ENCODE measurements around the gene ENG. TPM values are rescaled to one million over a fixed set of nuclear protein-coding genes. Genes with fewer than 3 reads are reported as not detected.
"Not testable (repeated sequence)": the region's sequence is repeated elsewhere in the genome, so short reads cannot be mapped to it uniquely, and the experiment has no call there.

ENG gene
- total RNA-seq, 4 donors from 2014 or later, result 14.0 to 256 (median 50.3) TPM

DNA sequence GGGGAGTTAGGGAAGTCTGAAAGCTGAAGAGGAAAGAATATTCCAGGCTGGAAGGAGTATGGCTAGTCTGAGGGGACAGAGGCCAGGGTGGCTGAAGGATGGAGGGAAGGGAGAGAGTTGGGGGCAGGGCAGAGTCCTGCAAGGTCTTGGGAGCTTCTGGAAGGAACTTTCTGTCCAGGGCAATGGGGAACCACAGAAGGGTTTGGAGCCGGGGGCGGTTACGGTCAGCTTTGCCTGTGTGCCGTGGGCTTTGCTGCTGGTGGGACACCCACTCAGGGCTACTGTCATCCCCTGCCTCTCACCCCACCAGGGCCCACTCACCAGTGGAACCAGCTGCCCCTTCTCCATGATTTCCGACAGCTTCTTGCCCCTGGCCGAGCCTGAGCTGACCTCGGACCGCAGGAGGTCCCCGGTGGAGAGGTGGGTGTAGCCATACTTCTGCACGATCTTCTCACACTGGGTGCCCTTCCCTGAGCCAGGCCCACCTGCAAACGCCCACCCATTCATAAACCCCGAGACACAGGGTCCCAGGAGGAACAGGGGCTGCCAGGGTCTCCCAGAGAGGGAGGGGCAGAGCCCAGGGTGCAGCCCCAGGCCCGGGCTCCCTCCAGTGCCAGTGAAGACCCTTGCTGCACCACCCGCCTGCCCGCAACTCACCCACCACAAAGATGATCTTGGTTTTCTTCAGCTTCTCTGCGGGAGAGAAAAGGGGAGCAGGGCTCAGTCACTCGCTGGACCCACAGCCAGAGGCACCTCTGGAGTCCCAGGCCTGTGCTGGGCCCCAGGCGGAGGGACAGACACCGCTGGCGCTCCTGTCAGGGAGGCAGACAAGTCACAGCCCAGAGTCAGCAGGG, 18.1 kb upstream of the ENG start:
- TF ChIP-seq, protein P1, sequence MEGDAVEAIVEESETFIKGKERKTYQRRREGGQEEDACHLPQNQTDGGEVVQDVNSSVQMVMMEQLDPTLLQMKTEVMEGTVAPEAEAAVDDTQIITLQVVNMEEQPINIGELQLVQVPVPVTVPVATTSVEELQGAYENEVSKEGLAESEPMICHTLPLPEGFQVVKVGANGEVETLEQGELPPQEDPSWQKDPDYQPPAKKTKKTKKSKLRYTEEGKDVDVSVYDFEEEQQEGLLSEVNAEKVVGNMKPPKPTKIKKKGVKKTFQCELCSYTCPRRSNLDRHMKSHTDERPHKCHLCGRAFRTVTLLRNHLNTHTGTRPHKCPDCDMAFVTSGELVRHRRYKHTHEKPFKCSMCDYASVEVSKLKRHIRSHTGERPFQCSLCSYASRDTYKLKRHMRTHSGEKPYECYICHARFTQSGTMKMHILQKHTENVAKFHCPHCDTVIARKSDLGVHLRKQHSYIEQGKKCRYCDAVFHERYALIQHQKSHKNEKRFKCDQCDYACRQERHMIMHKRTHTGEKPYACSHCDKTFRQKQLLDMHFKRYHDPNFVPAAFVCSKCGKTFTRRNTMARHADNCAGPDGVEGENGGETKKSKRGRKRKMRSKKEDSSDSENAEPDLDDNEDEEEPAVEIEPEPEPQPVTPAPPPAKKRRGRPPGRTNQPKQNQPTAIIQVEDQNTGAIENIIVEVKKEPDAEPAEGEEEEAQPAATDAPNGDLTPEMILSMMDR (IDR thresholded peaks at IDR 0.05), result no peak
- TF ChIP-seq POLR2A (IDR thresholded peaks at IDR 0.05), result no peak
- intact Hi-C loops (cut with DNase I; ENCODE audit: low total_unique reads), result no loop called here
- DNase-seq, result no peak
- Histone ChIP-seq H3K27me3 (no peaks in the 10 kb centered on the region), H3K9me3 (no peaks in the 10 kb centered on the region), H3K27ac (no peak overlapping the region), H3K36me3 (no peaks in the 10 kb centered on the region), H3K4me3 (no peak overlapping the region), H3K4me1 (peaks cover 0 to 27% of the 10 kb centered on the region in 2 donors)

DNA sequence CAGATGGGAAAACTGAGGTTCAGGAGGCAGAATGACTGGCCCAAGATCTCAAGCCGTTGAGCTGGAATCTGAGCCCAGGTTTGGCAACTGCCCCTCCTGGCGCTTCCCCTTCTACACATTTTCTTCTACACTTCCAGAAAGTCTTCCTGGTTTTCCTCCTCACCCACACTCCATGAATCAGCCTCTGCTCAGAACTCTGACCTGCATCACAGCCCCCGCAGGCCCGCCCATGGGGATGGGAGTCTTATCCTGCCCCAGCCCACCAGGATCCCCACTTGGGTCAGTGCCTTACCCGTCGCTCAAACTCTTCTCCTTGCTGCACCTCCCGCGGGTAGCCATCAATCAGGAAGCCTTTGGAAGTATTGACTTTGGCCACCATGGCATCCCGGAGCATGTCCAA, 17.1 kb upstream of the ENG start:
- no peak for TF ChIP-seq POLR2A (IDR thresholded peaks at IDR 0.05)
- TF ChIP-seq, protein P1 (IDR thresholded peaks at IDR 0.05), result no peak
- intact Hi-C loops (cut with DNase I; ENCODE audit: low total_unique reads), result no loop called here
- no peak for DNase-seq
- Histone ChIP-seq H3K27me3 (no peaks in the 10 kb centered on the region), H3K4me1 (peaks cover 0 to 24% of the 10 kb centered on the region in 2 donors), H3K36me3 (no peaks in the 10 kb centered on the region), H3K4me3 (no peak overlapping the region), H3K9me3 (no peaks in the 10 kb centered on the region), H3K27ac (no peak overlapping the region)

DNA sequence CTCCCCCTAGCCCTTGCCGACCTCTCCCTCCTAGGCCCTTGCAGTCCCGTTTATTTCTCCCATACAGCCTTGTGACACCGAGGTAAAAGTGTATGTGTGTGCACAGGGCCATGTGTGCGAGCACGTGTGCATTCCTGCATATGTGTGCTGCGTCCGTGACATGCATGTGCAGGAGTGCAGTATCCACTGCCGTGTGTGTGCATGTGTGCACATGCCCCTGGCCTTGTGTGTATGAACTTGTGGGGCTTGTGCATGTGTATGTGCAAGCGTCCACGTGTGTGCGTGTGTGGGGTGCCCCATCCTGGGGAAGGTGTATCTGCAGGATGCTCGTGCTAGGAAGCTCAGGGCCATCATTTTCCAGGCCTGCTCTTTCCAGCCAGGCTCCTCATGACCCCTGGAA, 16.4 kb upstream of the ENG start:
- TF ChIP-seq POLR2A (IDR thresholded peaks at IDR 0.05), result no peak
- TF ChIP-seq, protein P1 (IDR thresholded peaks at IDR 0.05), result no peak

DNA sequence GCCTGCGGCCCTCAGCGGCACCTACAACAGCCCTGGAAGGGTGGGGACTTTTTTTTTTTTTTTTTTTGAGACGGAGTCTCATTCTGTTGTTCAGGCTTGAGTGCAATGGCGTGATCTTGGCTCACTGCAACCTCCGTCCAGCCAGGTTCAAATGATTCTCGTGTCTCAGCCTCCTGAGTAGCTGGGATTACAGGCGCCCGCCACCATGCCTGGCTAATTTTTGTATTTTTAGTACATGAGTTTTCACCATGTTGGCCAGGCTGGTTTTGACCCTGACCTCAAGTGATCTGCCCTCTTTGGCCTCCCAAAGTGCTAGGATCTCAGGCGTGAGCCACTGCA, 15.7 kb upstream of the ENG start:
- H3K27me3 ChIP-seq; DNase-seq; intact Hi-C loops (cut with DNase I; ENCODE audit: low total_unique reads); H3K4me3 ChIP-seq; H3K27ac ChIP-seq; H3K36me3 ChIP-seq; H3K9me3 ChIP-seq: not testable (repeated sequence)
- H3K4me1 ChIP-seq, result peaks cover 0 to 13% of the 10 kb centered on the region in 2 donors

More for the DNA sequence above, 16.4 kb upstream of the ENG start:
- Histone ChIP-seq H3K27me3 (no peaks in the 10 kb centered on the region), H3K36me3 (no peaks in the 10 kb centered on the region), H3K9me3 (no peaks in the 10 kb centered on the region), H3K27ac (no peak overlapping the region), H3K4me3 (no peak overlapping the region), H3K4me1 (peaks cover 0 to 20% of the 10 kb centered on the region in 2 donors)
- intact Hi-C loops (cut with DNase I; ENCODE audit: low total_unique reads), result no loop called here
- DNase-seq, result no peak

DNA sequence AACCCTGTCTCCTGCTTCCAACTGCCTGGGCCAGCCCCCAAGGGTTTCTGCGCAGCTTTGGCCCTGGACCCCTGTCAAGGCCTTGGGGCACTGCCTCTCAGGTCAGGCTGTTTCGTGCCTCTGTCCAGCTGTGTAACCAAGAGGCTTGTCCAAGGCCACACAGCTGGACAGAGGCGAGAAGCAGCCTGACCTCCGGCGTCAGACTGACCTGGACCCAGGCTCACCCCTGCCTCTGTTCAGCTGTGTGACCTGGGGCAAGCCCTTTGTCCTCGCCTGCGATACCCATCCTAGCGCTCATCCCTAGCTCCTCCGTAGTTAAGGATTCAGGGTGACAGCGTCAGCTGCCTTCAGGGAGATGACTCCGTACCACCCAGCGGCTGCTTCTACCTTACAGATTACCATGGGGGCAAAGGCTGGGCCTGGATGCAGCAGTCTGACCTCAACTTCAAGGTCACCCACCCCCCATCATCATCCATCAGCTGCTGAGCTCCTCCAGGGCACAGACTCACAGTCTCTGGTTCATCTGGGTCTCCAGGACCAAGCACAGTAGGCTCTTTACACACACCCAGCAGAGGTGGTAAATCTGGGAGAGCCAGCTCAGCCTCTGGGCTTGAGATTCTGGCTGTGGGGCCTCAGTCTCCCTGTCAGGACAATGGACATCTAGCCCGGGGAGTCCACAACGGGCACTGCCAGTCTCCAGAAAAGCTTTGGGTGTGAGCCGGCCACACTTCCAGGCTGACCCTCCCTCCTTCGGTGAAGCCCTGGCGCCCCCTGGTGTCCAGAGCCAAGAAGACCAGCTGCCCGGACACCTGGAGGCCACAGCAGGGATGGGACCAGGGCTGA, 15.1 kb upstream of the ENG start:
- Histone ChIP-seq H3K27ac (peak overlapping the region; percentile 16 to 60), H3K4me1 (peaks cover 0 to 9% of the 10 kb centered on the region in 2 donors), H3K36me3 (no peaks in the 10 kb centered on the region), H3K9me3 (no peaks in the 10 kb centered on the region), H3K27me3 (no peaks in the 10 kb centered on the region), H3K4me3 (no peak overlapping the region)
- TF ChIP-seq POLR2A (IDR thresholded peaks at IDR 0.05), result no peak
- TF ChIP-seq, protein P1 (IDR thresholded peaks at IDR 0.05), result peak; percentile 82 to 99 (median 90)
- peak; percentile 90 to 92 for DNase-seq
- intact Hi-C loops (cut with DNase I; ENCODE audit: low total_unique reads), result loop anchor here (5.0 kb wide), 1 partner anchor 132 kb away; the partner anchor contains the start of gene TOR2A
